Measurements from ENCODE around the gene ERICH3.
"Not testable (repeated sequence)": the region's sequence is repeated elsewhere in the genome, so short reads cannot be mapped to it uniquely, and the experiment has no call there.

ERICH3 gene

GRCh38 chr1:74677926-74678325, 4.3 kb upstream of the ERICH3 start:
- no peak for DNase-seq (ENCODE audit: low read depth in 2 of 2)

GRCh38 chr1:74674278-74675048, 871 bp upstream of the ERICH3 start:
- DNase-seq (ENCODE audit: low read depth in 2 of 2): no peak

GRCh38 chr1:74670866-74671265, 2.7 kb downstream of the ERICH3 start:
- DNase-seq (ENCODE audit: low read depth in 2 of 2): not testable (repeated sequence)

- no peak for DNase-seq (ENCODE audit: low read depth in 2 of 2)
These were observed 18.9 kb downstream of the ERICH3 start for GRCh38 chr1:74654708-74655107.

GRCh38 chr1:74652711-74653139, 20.9 kb downstream of the ERICH3 start:
- no peak for DNase-seq (ENCODE audit: low read depth in 2 of 2)

GRCh38 chr1:74650561-74650960, 23.0 kb downstream of the ERICH3 start:
- no peak for DNase-seq (ENCODE audit: low read depth in 2 of 2)

- DNase-seq (ENCODE audit: low read depth in 2 of 2): no peak
These were observed 31.7 kb downstream of the ERICH3 start for GRCh38 chr1:74641876-74642275.

GRCh38 chr1:74641161-74641560, 32.4 kb downstream of the ERICH3 start:
- DNase-seq (ENCODE audit: low read depth in 2 of 2): no peak

- no peak for DNase-seq (ENCODE audit: low read depth in 2 of 2)
These were observed 36.3 kb downstream of the ERICH3 start for GRCh38 chr1:74637296-74637695.

GRCh38 chr1:74629283-74629682, 44.3 kb downstream of the ERICH3 start:
- no peak for DNase-seq (ENCODE audit: low read depth in 2 of 2)

GRCh38 chr1:74623716-74624115, 49.9 kb downstream of the ERICH3 start:
- no peak for DNase-seq (ENCODE audit: low read depth in 2 of 2)

- no peak for DNase-seq (ENCODE audit: low read depth in 2 of 2)
These were observed 53.4 kb downstream of the ERICH3 start for GRCh38 chr1:74620242-74620641.

GRCh38 chr1:74618974-74619373, 54.6 kb downstream of the ERICH3 start:
- no peak for DNase-seq (ENCODE audit: low read depth in 2 of 2)

- DNase-seq (ENCODE audit: low read depth in 2 of 2): no peak
These were observed 59.7 kb downstream of the ERICH3 start for GRCh38 chr1:74613894-74614293.

- DNase-seq (ENCODE audit: low read depth in 2 of 2): no peak
These were observed 61.7 kb downstream of the ERICH3 start for GRCh38 chr1:74611887-74612286.

- DNase-seq (ENCODE audit: low read depth in 2 of 2): no peak
These were observed 62.6 kb downstream of the ERICH3 start for GRCh38 chr1:74610961-74611360.

- DNase-seq (ENCODE audit: low read depth in 2 of 2): no peak
These were observed 63.7 kb downstream of the ERICH3 start for GRCh38 chr1:74609810-74610371.

- no peak for DNase-seq (ENCODE audit: low read depth in 2 of 2)
These were observed 76.9 kb downstream of the ERICH3 start for GRCh38 chr1:74596717-74597116.

- DNase-seq (ENCODE audit: low read depth in 2 of 2): no peak
These were observed 79.4 kb downstream of the ERICH3 start for GRCh38 chr1:74593887-74594866.

GRCh38 chr1:74592580-74593355, 80.8 kb downstream of the ERICH3 start:
- DNase-seq (ENCODE audit: low read depth in 2 of 2): no peak

GRCh38 chr1:74591949-74592348, 81.6 kb downstream of the ERICH3 start:
- no peak for DNase-seq (ENCODE audit: low read depth in 2 of 2)

GRCh38 chr1:74590288-74590687, 83.3 kb downstream of the ERICH3 start:
- DNase-seq (ENCODE audit: low read depth in 2 of 2): no peak

Measured in stimulated activated CD8-positive, alpha-beta memory T cell treated with anti-CD3 and anti-CD28 coated beads, Interleukin-2, amount 100 ng/mL, for 48 hours (primary cell).